H1 (cell line): ENCODE measurements around the gene GPR15.

Experiments used
- CEBPB ChIP-seq: IDR thresholded peaks from 2 replicates; pipeline ENCODE4 v1.6.1; 2012; ENCODE audit warnings: low read depth, low read length
- CHD2 ChIP-seq: IDR thresholded peaks from 2 replicates; pipeline ENCODE4 v1.6.1; 2012; ENCODE audit warnings: low read length, improper control_type of control experiment
- MAFK ChIP-seq: IDR thresholded peaks from 2 replicates; pipeline ENCODE4 v1.6.1; 2012; ENCODE audit warnings: low read depth, mild to moderate bottlenecking, improper control_type of control experiment, low read length
- POLR2A ChIP-seq, 2 experiments: IDR thresholded peaks; 1 replicate in 1 of 2; 2 replicates in 1 of 2; pipeline ENCODE4 v1.6.1; 2011; ENCODE audit warnings: low read depth in 2 of 2, low read length in 2 of 2, mild to moderate bottlenecking in 2 of 2; ENCODE audit errors: control extremely low read depth in 1 of 2
- POLR2AphosphoS5 ChIP-seq: IDR thresholded peaks from 2 replicates; pipeline ENCODE4 v1.6.1; 2011; ENCODE audit warnings: low read depth, low read length
- SP4 ChIP-seq: IDR thresholded peaks from 2 replicates; pipeline ENCODE4 v1.6.1; 2012; ENCODE audit warnings: low read length, inconsistent platforms
- SRF ChIP-seq: IDR thresholded peaks from 2 replicates; pipeline ENCODE4 v1.6.1; 2011; ENCODE audit warnings: mild to moderate bottlenecking, low read depth, low read length, moderate library complexity
- TBP ChIP-seq: IDR thresholded peaks from 2 replicates; pipeline ENCODE4 v1.6.1; 2011; ENCODE audit warnings: low read depth, low read length, improper control_type of control experiment
- TEAD4 ChIP-seq: IDR thresholded peaks from 2 replicates; pipeline ENCODE4 v1.6.1; 2012; ENCODE audit warnings: low read depth, low read length, inconsistent platforms, mixed read lengths
- TF ChIP-seq, protein P1 (sequence below), 3 experiments: IDR thresholded peaks; 1 replicate in 2 of 3; 2 replicates in 1 of 3; pipeline versions ENCODE4 v1.5.1 to v1.6.1; 2011; ENCODE audit warnings: low read length in 3 of 3, mild to moderate bottlenecking in 3 of 3, inconsistent platforms in 2 of 3, low read depth in 1 of 3, moderate library complexity in 1 of 3; ENCODE audit not compliant: insufficient read depth in 1 of 3; ENCODE audit errors: control extremely low read depth in 1 of 3

GRCh38 chr3:98534168-98534567, 2.4 kb downstream of the GPR15 start:
- TF ChIP-seq POLR2AphosphoS5 (no peak), TBP (no peak), POLR2A (IDR thresholded peaks at IDR 0.05; ENCODE audit: control extremely low read depth in 1 of 2, low read depth in 2 of 2, low read length in 2 of 2) (no peak), CEBPB (no peak), CHD2 (no peak), TEAD4 (no peak), SP4 (no peak), MAFK (no peak), SRF (no peak)
- TF ChIP-seq, protein P1, sequence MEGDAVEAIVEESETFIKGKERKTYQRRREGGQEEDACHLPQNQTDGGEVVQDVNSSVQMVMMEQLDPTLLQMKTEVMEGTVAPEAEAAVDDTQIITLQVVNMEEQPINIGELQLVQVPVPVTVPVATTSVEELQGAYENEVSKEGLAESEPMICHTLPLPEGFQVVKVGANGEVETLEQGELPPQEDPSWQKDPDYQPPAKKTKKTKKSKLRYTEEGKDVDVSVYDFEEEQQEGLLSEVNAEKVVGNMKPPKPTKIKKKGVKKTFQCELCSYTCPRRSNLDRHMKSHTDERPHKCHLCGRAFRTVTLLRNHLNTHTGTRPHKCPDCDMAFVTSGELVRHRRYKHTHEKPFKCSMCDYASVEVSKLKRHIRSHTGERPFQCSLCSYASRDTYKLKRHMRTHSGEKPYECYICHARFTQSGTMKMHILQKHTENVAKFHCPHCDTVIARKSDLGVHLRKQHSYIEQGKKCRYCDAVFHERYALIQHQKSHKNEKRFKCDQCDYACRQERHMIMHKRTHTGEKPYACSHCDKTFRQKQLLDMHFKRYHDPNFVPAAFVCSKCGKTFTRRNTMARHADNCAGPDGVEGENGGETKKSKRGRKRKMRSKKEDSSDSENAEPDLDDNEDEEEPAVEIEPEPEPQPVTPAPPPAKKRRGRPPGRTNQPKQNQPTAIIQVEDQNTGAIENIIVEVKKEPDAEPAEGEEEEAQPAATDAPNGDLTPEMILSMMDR (IDR thresholded peaks at IDR 0.05; ENCODE audit: control extremely low read depth in 1 of 3, insufficient read depth in 1 of 3, low read depth in 1 of 3, low read length in 3 of 3), result no peak
